ENCODE measurements around the gene CLEC4F. TPM values are rescaled to one million over a fixed set of nuclear protein-coding genes. Genes with fewer than 3 reads are reported as not detected.

Gene CLEC4F
- total RNA-seq, 4 donors from 2014 or later = 0.56 to 2.7 TPM; not detected in 2

DNA sequence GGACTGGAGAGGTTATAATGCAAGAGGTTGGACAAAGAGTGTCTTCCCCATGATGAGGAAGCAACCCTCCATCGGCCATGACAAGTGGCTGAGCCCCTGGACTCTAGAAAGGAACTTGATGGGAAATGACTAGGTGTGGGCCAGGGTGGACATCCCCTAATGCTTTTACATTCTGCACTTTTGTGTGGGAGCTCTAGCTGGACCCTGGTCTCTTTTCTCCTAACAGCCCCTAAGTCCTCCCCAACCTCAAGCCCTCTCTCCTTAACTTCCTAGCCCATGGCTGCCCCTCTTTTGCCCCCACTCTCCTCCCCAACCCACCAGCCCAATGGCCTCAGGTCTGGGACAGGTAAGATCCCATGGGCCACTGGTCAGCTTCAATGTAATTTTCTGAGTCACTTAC is 12.8 kb upstream of the CLEC4F start:
- TF ChIP-seq, protein P1, sequence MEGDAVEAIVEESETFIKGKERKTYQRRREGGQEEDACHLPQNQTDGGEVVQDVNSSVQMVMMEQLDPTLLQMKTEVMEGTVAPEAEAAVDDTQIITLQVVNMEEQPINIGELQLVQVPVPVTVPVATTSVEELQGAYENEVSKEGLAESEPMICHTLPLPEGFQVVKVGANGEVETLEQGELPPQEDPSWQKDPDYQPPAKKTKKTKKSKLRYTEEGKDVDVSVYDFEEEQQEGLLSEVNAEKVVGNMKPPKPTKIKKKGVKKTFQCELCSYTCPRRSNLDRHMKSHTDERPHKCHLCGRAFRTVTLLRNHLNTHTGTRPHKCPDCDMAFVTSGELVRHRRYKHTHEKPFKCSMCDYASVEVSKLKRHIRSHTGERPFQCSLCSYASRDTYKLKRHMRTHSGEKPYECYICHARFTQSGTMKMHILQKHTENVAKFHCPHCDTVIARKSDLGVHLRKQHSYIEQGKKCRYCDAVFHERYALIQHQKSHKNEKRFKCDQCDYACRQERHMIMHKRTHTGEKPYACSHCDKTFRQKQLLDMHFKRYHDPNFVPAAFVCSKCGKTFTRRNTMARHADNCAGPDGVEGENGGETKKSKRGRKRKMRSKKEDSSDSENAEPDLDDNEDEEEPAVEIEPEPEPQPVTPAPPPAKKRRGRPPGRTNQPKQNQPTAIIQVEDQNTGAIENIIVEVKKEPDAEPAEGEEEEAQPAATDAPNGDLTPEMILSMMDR (IDR thresholded peaks at IDR 0.05) = no peak
- DNase-seq (ENCODE audit: low spot score) = no peak
- no peak for ATAC-seq (ENCODE audit: low FRiP score)

DNA sequence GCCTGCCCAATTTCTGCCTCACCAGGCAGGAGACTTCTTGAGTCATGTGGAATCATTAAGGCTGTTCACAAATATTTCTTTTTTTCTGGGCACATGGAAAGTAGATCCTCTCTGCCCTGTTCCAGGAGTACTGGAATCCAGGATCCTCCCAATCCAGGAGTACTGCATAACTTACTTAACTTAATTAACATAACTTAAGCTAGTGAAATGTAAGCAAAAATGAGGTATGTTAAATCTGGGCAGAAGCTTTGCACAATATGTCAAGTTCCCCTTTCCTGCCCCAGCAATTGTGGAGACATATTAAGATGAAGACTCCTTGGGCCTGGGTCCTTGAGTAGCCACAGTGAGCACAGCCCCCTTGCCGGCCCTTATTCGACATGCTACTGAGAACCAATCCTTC is 12.0 kb upstream of the CLEC4F start:
- no peak for ATAC-seq (ENCODE audit: low FRiP score)
- TF ChIP-seq, protein P1 (IDR thresholded peaks at IDR 0.05) = no peak
- no peak for DNase-seq (ENCODE audit: low spot score)

DNA sequence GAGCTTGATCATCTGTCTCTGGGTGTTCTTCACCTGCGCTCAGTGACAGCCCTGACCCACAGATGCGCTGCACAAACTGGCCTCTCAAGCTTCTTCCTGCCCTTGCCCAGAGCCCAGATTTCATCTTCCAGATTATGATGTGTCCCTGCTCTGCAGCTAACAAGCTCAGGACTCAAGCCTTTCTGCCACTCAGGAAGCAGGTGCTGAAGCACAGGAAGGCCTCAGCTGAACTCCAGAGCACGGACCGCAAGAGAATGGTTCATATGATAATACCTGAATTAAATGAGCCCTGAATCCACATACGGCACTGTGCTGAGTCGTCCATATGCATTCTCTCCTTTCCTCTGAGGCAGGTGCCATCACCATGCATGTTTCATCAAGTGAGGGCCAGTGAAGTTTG is 11.5 kb upstream of the CLEC4F start:
- TF ChIP-seq, protein P1 (IDR thresholded peaks at IDR 0.05) = no peak
- no peak for ATAC-seq (ENCODE audit: low FRiP score)
- DNase-seq (ENCODE audit: low spot score) = no peak

DNA sequence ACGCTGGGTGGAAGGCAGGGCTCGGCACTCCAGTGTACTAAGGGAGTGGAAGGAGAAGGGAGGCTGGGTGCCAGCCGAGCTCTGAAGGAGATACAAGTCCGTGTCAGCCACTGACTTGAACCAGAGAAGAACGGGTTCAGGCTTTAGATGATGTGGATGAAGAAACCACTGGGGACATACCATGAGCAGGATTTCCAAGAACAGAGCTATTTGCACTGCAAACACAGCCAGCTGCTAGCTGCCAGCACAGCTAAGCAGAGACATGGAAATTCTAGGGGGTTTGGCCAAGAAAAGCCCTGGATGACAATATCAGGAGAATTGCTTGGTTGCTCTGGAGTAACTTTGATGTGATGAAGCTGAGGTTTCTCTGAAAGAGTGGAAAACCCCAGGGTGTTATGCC is 10.0 kb upstream of the CLEC4F start:
- TF ChIP-seq, protein P1 (IDR thresholded peaks at IDR 0.05) = no peak
- ATAC-seq (ENCODE audit: low FRiP score) (no peak), DNase-seq (ENCODE audit: low spot score) (no peak)

DNA sequence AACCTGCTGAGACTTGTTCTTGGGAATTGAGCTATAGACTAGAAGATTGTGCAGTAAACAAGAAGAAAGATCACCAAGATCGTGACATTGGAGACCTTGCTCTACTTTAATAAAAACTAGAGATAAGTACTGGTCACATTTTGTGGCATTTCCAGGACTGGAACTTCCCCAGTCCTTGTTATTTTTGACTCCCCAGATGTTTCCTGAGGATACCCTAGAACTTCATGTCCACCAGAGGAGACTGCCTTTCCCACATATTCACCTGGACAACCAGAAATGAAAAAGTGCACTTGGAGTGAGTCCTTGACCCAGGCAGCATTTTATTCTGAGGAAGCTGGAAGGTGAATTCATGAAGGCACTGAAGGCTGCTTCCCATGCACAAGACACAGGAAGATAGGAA is 9.5 kb upstream of the CLEC4F start:
- DNase-seq (ENCODE audit: low spot score) = no peak
- TF ChIP-seq, protein P1 (IDR thresholded peaks at IDR 0.05) = no peak
- ATAC-seq (ENCODE audit: low FRiP score) = no peak

DNA sequence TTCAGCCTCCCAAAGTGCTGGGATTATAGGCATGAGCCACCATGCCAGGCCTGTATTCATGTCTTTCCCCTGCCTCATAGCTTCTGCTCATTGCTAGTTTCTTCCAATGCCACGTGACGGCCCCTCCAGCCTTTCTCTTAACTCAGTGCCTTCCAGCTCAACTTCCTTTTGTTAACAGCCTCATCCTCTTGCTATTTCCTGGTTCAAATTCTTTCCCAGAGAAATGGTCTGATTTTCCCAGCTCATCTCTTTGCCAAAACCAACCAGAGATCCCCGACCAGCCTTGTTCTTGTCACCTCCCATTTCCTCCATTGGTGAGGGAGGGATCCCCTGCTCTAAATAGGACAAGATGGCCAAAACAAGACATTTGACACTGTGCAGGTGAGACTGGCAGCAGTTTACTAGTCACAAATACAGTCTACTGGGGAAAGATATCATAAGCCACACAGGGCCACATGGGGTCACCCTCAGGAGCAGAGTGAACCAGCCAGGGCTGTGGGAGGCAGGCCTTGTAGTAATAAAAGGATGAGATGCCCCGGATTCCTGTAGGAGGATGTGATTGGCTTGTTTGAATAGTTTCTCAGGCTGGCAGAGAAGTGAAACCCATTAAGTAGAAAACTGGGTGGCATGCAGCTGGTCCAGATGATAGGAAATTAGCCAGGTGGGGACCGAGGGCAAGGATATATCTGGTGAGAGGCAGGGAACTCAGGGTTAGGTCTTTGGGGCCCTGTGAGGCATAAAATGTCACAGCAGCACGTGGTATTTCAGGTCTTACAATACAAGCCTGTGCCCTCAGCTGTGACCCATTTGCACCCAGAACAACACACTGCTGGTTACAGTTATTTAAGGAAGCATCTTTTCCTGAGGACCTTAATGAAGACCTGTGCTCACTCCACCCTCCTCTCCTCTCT is 8.8 kb upstream of the CLEC4F start:
- TF ChIP-seq, protein P1 (IDR thresholded peaks at IDR 0.05) = no peak
- DNase-seq (ENCODE audit: low spot score) (no peak), ATAC-seq (ENCODE audit: low FRiP score) (no peak)

DNA sequence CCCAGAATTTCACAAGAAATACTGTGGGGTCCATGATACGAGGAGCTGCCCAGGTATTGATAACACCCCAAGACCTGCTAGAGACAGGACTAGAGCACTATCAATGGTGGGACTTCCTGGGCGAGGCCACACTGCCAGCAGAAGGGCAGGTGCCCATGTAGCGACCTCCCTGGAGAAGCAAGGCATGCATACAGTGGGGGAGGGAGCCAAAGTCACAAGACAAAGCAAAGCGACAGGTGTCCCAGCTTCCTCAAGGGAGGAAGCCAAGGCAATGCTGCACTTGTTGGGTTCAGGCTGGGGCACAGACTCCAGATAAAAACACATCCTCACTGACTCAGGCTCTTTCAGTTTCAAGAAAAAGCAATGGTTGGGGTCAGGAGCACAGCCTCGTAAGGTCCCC is 7.7 kb upstream of the CLEC4F start:
- ATAC-seq (ENCODE audit: low FRiP score) (no peak), DNase-seq (ENCODE audit: low spot score) (no peak)
- TF ChIP-seq, protein P1 (IDR thresholded peaks at IDR 0.05) = no peak
